ENCODE data around the gene A1BG. TPM values are rescaled to one million over a fixed set of nuclear protein-coding genes. Genes with fewer than 3 reads are reported as not detected.
A peak's percentile ranks its signal among the peaks of the same experiment; 100 is the strongest.

Gene A1BG
- total RNA-seq, 4 donors from 2014 or later: 0.50 to 14.9 (median 3.4) TPM

- Histone ChIP-seq H3K9me3 (no peaks in the 10 kb centered on the region), H3K27ac (no peak overlapping the region), H3K36me3 (no peaks in the 10 kb centered on the region), H3K4me1 (peaks cover 13 to 28% of the 10 kb centered on the region in 2 donors), H3K27me3 (peaks cover 6% of the 10 kb centered on the region), H3K4me3 (replicated peaks in 1 of 3) (peak overlapping the region in 1 of 3 donors; percentile 28)
- TF ChIP-seq POLR2A (IDR thresholded peaks at IDR 0.05) (no peak), CTCF (IDR thresholded peaks at IDR 0.05) (no peak)
- 44 to 65% methylated on average over 13 to 18 of the region's 18 CpGs for WGBS, 2 donors
- intact Hi-C loops (cut with DNase I): no loop called here
- no peak for DNase-seq
Observed at GRCh38 chr19:58400316-58400915, 47.1 kb upstream of the A1BG start.

- H3K4me3 ChIP-seq (replicated peaks in 1 of 3): no peak overlapping the region
- 100% methylated on average over 3 of the region's 3 CpGs; no CpG with 5 or more reads in 1 of the 2 donors for WGBS, 2 donors
Observed at GRCh38 chr19:58399903-58400302, 46.6 kb upstream of the A1BG start.

GRCh38 chr19:58398545-58398944 lies 45.3 kb upstream of the A1BG start:
- Histone ChIP-seq H3K27ac (no peak overlapping the region), H3K4me1 (peaks cover 13 to 31% of the 10 kb centered on the region in 2 donors), H3K27me3 (peaks cover 6% of the 10 kb centered on the region), H3K36me3 (peaks cover 11 to 14% of the 10 kb centered on the region in 2 donors), H3K9me3 (no peaks in the 10 kb centered on the region), H3K4me3 (replicated peaks in 1 of 3) (no peak overlapping the region)
- intact Hi-C loops (cut with DNase I): no loop called here
- no peak for DNase-seq
- TF ChIP-seq CTCF (IDR thresholded peaks at IDR 0.05) (no peak), POLR2A (IDR thresholded peaks at IDR 0.05) (no peak)
- WGBS, 2 donors: 91 to 95% methylated on average over 6 of the region's 6 CpGs

More at GRCh38 chr19:58399903-58400302, 46.6 kb upstream of the A1BG start:
- DNase-seq: no peak
- peaks cover 6% of the 10 kb centered on the region for H3K27me3 ChIP-seq
- H3K27ac ChIP-seq: no peak overlapping the region
- TF ChIP-seq POLR2A (IDR thresholded peaks at IDR 0.05) (no peak), CTCF (IDR thresholded peaks at IDR 0.05) (no peak)
- H3K4me1 ChIP-seq: peaks cover 13 to 31% of the 10 kb centered on the region in 2 donors
- H3K9me3 ChIP-seq: no peaks in the 10 kb centered on the region
- intact Hi-C loops (cut with DNase I): no loop called here
- H3K36me3 ChIP-seq: peaks cover 0 to under 1% of the 10 kb centered on the region in 2 donors

GRCh38 chr19:58398087-58398486 lies 44.8 kb upstream of the A1BG start:
- TF ChIP-seq POLR2A (IDR thresholded peaks at IDR 0.05) (no peak), CTCF (IDR thresholded peaks at IDR 0.05) (no peak)
- WGBS, 2 donors: 85 to 92% methylated on average over 4 of the region's 4 CpGs
- no peak for DNase-seq
- Histone ChIP-seq H3K4me1 (peaks cover 13 to 31% of the 10 kb centered on the region in 2 donors), H3K4me3 (replicated peaks in 1 of 3) (no peak overlapping the region), H3K27me3 (peaks cover 6% of the 10 kb centered on the region), H3K36me3 (peaks cover 16 to 19% of the 10 kb centered on the region in 2 donors), H3K9me3 (no peaks in the 10 kb centered on the region), H3K27ac (no peak overlapping the region)
- intact Hi-C loops (cut with DNase I): no loop called here

GRCh38 chr19:58397533-58398037 lies 44.3 kb upstream of the A1BG start:
- Histone ChIP-seq H3K9me3 (no peaks in the 10 kb centered on the region), H3K4me3 (replicated peaks in 1 of 3) (no peak overlapping the region), H3K27me3 (peaks cover 6% of the 10 kb centered on the region), H3K4me1 (peaks cover 13 to 31% of the 10 kb centered on the region in 2 donors), H3K36me3 (peaks cover 20 to 23% of the 10 kb centered on the region in 2 donors), H3K27ac (no peak overlapping the region)
- DNase-seq: no peak
- TF ChIP-seq CTCF (IDR thresholded peaks at IDR 0.05) (no peak), POLR2A (IDR thresholded peaks at IDR 0.05) (no peak)
- intact Hi-C loops (cut with DNase I): no loop called here
- WGBS, 2 donors: 65 to 86% methylated on average over 2 to 4 of the region's 7 CpGs

All from thyroid gland (tissue), 4 donors.